Measurements from ENCODE around the gene PIGT. TPM values are rescaled to one million over a fixed set of nuclear protein-coding genes. Genes with fewer than 3 reads are reported as not detected.

Gene PIGT
- total RNA-seq, 2 donors from 2014 or later = 83.3 to 90.1 TPM

DNA sequence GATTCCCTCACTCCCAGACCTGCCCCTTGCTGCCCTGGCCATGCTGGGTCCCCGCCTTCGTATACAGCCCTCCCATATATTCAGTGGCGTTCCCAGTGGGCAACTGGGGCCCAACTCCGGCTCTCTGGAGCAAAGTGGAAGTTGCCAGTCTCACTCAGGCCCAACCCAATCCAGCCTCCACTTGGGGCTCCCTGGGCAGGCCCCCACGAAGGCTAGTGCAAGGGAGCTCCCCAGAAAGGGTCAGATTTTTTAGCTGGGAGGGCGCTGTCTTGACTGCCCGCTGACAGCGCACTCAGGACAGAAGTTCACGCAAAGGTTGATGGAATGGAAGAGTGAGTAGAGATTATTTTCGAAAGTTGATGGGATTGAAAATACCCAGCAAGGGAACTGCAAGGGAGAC lies 43.7 kb upstream of the PIGT start:
- Histone ChIP-seq H3K9ac (ENCODE audit: extremely low read depth, low read length, poor library complexity, severe bottlenecking) (no peak overlapping the region), H3K9me3 (ENCODE audit: control insufficient read depth, low read length) (no peaks in the 10 kb centered on the region), H3K27me3 (ENCODE audit: control insufficient read depth, insufficient read depth, low read length, poor library complexity, severe bottlenecking) (no peaks in the 10 kb centered on the region), H3K4me3 (ENCODE audit: low read length) (no peak overlapping the region), H3K4me1 (ENCODE audit: control insufficient read depth, insufficient read depth, low read length) (peaks cover 25% of the 10 kb centered on the region), H3K36me3 (ENCODE audit: control insufficient read depth, insufficient read depth, low read length) (peaks cover 43% of the 10 kb centered on the region), H3K27ac (ENCODE audit: low read depth, low read length) (no peak overlapping the region)
- TF ChIP-seq, protein P1, sequence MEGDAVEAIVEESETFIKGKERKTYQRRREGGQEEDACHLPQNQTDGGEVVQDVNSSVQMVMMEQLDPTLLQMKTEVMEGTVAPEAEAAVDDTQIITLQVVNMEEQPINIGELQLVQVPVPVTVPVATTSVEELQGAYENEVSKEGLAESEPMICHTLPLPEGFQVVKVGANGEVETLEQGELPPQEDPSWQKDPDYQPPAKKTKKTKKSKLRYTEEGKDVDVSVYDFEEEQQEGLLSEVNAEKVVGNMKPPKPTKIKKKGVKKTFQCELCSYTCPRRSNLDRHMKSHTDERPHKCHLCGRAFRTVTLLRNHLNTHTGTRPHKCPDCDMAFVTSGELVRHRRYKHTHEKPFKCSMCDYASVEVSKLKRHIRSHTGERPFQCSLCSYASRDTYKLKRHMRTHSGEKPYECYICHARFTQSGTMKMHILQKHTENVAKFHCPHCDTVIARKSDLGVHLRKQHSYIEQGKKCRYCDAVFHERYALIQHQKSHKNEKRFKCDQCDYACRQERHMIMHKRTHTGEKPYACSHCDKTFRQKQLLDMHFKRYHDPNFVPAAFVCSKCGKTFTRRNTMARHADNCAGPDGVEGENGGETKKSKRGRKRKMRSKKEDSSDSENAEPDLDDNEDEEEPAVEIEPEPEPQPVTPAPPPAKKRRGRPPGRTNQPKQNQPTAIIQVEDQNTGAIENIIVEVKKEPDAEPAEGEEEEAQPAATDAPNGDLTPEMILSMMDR (conservative IDR thresholded peaks at IDR 0.05) = no peak
- DNase-seq = no peak
- H3K4me1 Mint-ChIP-seq = peaks cover 27% of the 10 kb centered on the region
- WGBS, 2 experiments (ENCODE audit: insufficient coverage in 1 of 2, insufficient read length in 1 of 2) = 95 to 96% methylated on average over 6 to 10 of the region's 10 CpGs
- H3K27ac Mint-ChIP-seq = no peak overlapping the region
- H3K36me3 Mint-ChIP-seq (ENCODE audit: low read depth) = peaks cover 15% of the 10 kb centered on the region
- H3K9me3 Mint-ChIP-seq = no peaks in the 10 kb centered on the region
- peaks cover 12% of the 10 kb centered on the region for H3K27me3 Mint-ChIP-seq (ENCODE audit: insufficient read depth)
- peak overlapping the region; percentile 57 for H3K4me3 Mint-ChIP-seq

DNA sequence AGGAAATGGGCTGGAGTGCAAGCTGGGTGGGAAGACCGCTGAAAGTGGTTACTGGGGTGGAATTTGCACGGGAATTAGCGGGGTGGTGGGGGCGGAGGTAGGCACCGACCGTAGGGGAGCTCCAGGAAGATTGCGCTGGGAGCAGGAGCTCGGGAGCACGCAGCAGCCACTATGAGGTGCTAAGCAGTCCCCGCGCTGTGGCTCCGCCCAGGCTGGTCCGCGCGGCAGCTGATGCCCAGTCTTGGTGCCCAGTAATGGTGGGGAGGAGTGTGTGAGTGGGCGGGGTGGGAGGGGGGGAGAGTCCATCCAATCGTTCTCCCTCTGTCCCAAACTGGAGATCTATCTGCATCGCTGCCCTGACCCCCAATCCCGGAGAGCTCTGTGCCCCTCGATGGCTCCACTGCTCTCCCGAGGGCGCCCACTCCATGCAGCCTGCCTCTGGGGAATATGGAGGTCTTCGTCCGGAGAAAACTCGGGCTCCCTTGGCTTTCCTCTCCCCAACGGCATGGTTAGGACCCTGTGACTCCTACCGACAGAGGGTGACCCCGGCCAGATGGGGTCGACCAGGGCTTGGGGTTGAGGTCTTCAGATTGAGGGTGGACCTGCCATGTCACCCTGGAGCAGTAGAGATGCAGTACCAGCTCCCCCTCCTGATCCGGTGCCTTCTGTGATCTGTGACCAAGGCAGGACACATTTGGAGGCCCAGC lies 43.1 kb upstream of the PIGT start:
- TF ChIP-seq, protein P1 (conservative IDR thresholded peaks at IDR 0.05) = no peak
- Histone ChIP-seq H3K36me3 (ENCODE audit: control insufficient read depth, insufficient read depth, low read length) (peaks cover 37% of the 10 kb centered on the region), H3K27ac (ENCODE audit: low read depth, low read length) (no peak overlapping the region), H3K9ac (ENCODE audit: extremely low read depth, low read length, poor library complexity, severe bottlenecking) (no peak overlapping the region), H3K4me3 (ENCODE audit: low read length) (no peak overlapping the region), H3K9me3 (ENCODE audit: control insufficient read depth, low read length) (no peaks in the 10 kb centered on the region), H3K4me1 (ENCODE audit: control insufficient read depth, insufficient read depth, low read length) (peaks cover 29% of the 10 kb centered on the region), H3K27me3 (ENCODE audit: control insufficient read depth, insufficient read depth, low read length, poor library complexity, severe bottlenecking) (no peaks in the 10 kb centered on the region)
- Mint-ChIP-seq H3K9me3 (no peaks in the 10 kb centered on the region), H3K27ac (no peak overlapping the region), H3K4me1 (peaks cover 31% of the 10 kb centered on the region), H3K36me3 (ENCODE audit: low read depth) (peaks cover 10% of the 10 kb centered on the region), H3K27me3 (ENCODE audit: insufficient read depth) (peaks cover 12% of the 10 kb centered on the region), H3K4me3 (peak overlapping the region; percentile 57)
- 90% methylated on average over 18 to 30 of the region's 30 CpGs for WGBS, 2 experiments (ENCODE audit: insufficient coverage in 1 of 2, insufficient read length in 1 of 2)
- peak; percentile 81 for DNase-seq

DNA sequence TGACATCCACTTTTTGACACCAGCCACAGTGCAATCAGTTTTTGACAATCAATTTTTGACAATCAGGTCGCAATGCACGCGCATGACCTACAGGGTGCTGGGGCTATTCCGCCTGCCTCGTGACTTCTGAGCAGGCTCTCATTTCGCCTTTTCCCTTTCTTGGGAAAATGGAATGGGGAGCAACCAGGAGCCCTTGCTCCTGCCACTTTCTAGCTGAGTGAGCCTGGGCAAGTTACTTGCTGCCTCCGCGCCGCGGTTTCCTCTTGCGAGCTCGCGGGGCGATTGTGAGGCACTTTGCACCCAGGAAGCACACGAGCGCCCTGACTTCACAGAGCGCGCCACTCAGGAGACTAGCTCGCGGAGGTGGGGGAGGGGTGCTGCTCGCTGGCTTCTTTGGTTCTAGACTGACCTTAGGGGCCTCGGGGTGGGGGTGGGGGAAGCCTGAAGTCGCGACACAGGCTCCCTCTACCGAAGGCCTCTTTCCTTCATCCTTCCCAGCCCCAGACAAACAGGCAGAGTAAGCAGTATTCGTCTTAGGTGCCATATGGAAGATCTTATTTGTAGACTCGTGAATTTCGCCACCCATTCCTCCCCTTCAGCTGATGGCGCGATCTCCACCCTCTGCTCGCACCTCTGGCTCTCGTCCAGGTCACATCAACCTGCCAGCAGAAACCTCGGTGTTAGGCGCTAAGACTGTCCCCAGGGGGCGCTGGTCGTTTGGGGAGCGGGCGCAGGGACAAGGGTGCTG lies 42.4 kb upstream of the PIGT start:
- Histone ChIP-seq H3K36me3 (ENCODE audit: control insufficient read depth, insufficient read depth, low read length) (peaks cover 30% of the 10 kb centered on the region), H3K4me3 (ENCODE audit: low read length) (no peak overlapping the region), H3K9ac (ENCODE audit: extremely low read depth, low read length, poor library complexity, severe bottlenecking) (no peak overlapping the region), H3K27me3 (ENCODE audit: control insufficient read depth, insufficient read depth, low read length, poor library complexity, severe bottlenecking) (no peaks in the 10 kb centered on the region), H3K4me1 (ENCODE audit: control insufficient read depth, insufficient read depth, low read length) (peaks cover 34% of the 10 kb centered on the region), H3K9me3 (ENCODE audit: control insufficient read depth, low read length) (no peaks in the 10 kb centered on the region), H3K27ac (ENCODE audit: low read depth, low read length) (no peak overlapping the region)
- no peaks in the 10 kb centered on the region for H3K9me3 Mint-ChIP-seq
- H3K4me3 Mint-ChIP-seq = peak overlapping the region; percentile 57
- TF ChIP-seq, protein P1 (conservative IDR thresholded peaks at IDR 0.05) = peak; percentile 96
- 43 to 64% methylated on average over 11 to 38 of the region's 38 CpGs for WGBS, 2 experiments (ENCODE audit: insufficient coverage in 1 of 2, insufficient read length in 1 of 2)
- peak; percentile 97 for DNase-seq
- peaks cover 3% of the 10 kb centered on the region for H3K36me3 Mint-ChIP-seq (ENCODE audit: low read depth)
- peaks cover 37% of the 10 kb centered on the region for H3K4me1 Mint-ChIP-seq
- H3K27ac Mint-ChIP-seq = peak overlapping the region; percentile 55
- H3K27me3 Mint-ChIP-seq (ENCODE audit: insufficient read depth) = peaks cover 12% of the 10 kb centered on the region

All from endodermal cell (in vitro differentiated cells).